Endothelial cell of umbilical vein (primary cell): ENCODE data around the gene LGALS3BP. TPM values are rescaled to one million over a fixed set of nuclear protein-coding genes. Genes with fewer than 3 reads are reported as not detected.

Source experiments
- BruUV-seq: library from RNA; stranded (reverse); fragments of 400-500 nt; replicated peaks from 2 replicates; lab custom pipeline; 2021; lab: Mats Ljungman, UMichigan
- CTCF ChIA-PET: fragments of 300-600, 350-600 bp; sonication (Branson Sonifier 250); formaldehyde crosslinking; loops from one replicate; lab custom pipeline; 2021; ENCODE audit warnings: antibody characterized with exemption, inconsistent platforms; lab: Charles Lee
- POLR2A ChIA-PET: fragments of 300-600, 350-600 bp; sonication (Branson Sonifier 250); formaldehyde crosslinking; loops from one replicate; lab custom pipeline; 2021; ENCODE audit warnings: antibody characterized with exemption, inconsistent platforms; lab: Charles Lee
- DNase-seq: peaks from one replicate; pipeline ENCODE4 v3.0.0-alpha.2; 2011; ENCODE audit warnings: low read depth, low spot score
- FAIRE-seq: peaks from 2 replicates; lab custom pipeline; 2011; peaks lifted over from hg19 to GRCh38; lab: Jason Lieb, UNC
- H2AFZ ChIP-seq: 2 replicates; pipeline ENCODE4 v1.6.0; 2012; ENCODE audit warnings: low read depth, low read length, control low read depth, inconsistent platforms
- H3K27ac ChIP-seq: 2 replicates; pipeline ENCODE4 v1.5.1; 2011; ENCODE audit warnings: low read depth, mild to moderate bottlenecking, control low read depth, low read length, moderate library complexity; ENCODE audit not compliant: insufficient read depth
- H3K27me3 ChIP-seq, 2 experiments: 2 replicates each; pipeline versions ENCODE4 v1.6.0 to v1.6.1; 2011; ENCODE audit warnings: low read length in 2 of 2, mixed read lengths in 1 of 2; ENCODE audit not compliant: control insufficient read depth in 2 of 2, insufficient read depth in 2 of 2
- H3K36me3 ChIP-seq, 2 experiments: 2 replicates in 1 of 2; 3 replicates in 1 of 2; pipeline ENCODE4 v1.5.1; 2011; ENCODE audit warnings: low read length in 2 of 2, mild to moderate bottlenecking in 1 of 2, moderate library complexity in 1 of 2; ENCODE audit not compliant: control insufficient read depth in 2 of 2, insufficient read depth in 2 of 2; ENCODE audit errors: extremely low read depth in 1 of 2
- H3K4me1 ChIP-seq: 3 replicates; pipeline ENCODE4 v1.5.1; 2011; ENCODE audit warnings: mild to moderate bottlenecking, low read length; ENCODE audit not compliant: control insufficient read depth, insufficient read depth; ENCODE audit errors: extremely low read depth
- H3K4me2 ChIP-seq: 2 replicates; pipeline ENCODE4 v1.6.1; 2011; ENCODE audit warnings: low read length, control low read depth, mixed read lengths; ENCODE audit not compliant: insufficient read depth
- H3K4me3 ChIP-seq, 3 experiments: fragments of 200-600 bp in 1 of 3; sonication (generic), shearing (Covaris generic) in 1 of 3; replicated peaks in 1 of 3; 2 replicates each; pipeline ENCODE4 v1.5.1; 2011 to 2016; ENCODE audit warnings: control low read depth in 3 of 3, low read length in 3 of 3, mild to moderate bottlenecking in 2 of 3, inconsistent platforms in 1 of 3, low read depth in 1 of 3, moderate library complexity in 1 of 3; ENCODE audit not compliant: insufficient read depth in 1 of 3
- H3K79me2 ChIP-seq: 2 replicates; pipeline ENCODE4 v1.6.0; 2012; ENCODE audit warnings: low read length, inconsistent platforms; ENCODE audit not compliant: control insufficient read depth, insufficient read depth
- H3K9ac ChIP-seq: replicated peaks from 2 replicates; pipeline ENCODE3; 2011; ENCODE audit warnings: low read length, control low read depth; ENCODE audit not compliant: insufficient read depth; ENCODE audit errors: extremely low read depth
- H3K9me1 ChIP-seq: replicated peaks from 3 replicates; pipeline ENCODE4 v1.6.0; 2011; ENCODE audit warnings: mild to moderate bottlenecking, low read length; ENCODE audit not compliant: control insufficient read depth, insufficient read depth; ENCODE audit errors: extremely low read depth
- H3K9me3 ChIP-seq: replicated peaks from 2 replicates; pipeline ENCODE4 v1.5.1; 2012; ENCODE audit warnings: low read length, inconsistent platforms; ENCODE audit not compliant: control insufficient read depth, insufficient read depth
- H4K20me1 ChIP-seq: replicated peaks from 2 replicates; pipeline ENCODE3; 2011; ENCODE audit warnings: mild to moderate bottlenecking, low read length; ENCODE audit not compliant: control insufficient read depth, insufficient read depth; ENCODE audit errors: extremely low read depth
- EZH2 ChIP-seq: IDR thresholded peaks from 2 replicates; pipeline ENCODE4 v1.6.1; 2012; ENCODE audit warnings: borderline replicate concordance, low read depth, mild to moderate bottlenecking, moderate library complexity, low read length, inconsistent platforms; ENCODE audit not compliant: severe bottlenecking
- FOS ChIP-seq: IDR thresholded peaks from 2 replicates; pipeline ENCODE4 v1.6.1; 2011; ENCODE audit warnings: mild to moderate bottlenecking, low read length, moderate library complexity, borderline replicate concordance; ENCODE audit not compliant: insufficient read depth
- GATA2 ChIP-seq: IDR thresholded peaks from 2 replicates; pipeline ENCODE4 v1.7.0; 2011; ENCODE audit warnings: low read depth, mild to moderate bottlenecking, moderate library complexity, mixed read lengths, low read length; ENCODE audit not compliant: insufficient read length, insufficient read depth
- JUN ChIP-seq: IDR thresholded peaks from 2 replicates; pipeline ENCODE4 v1.6.1; 2011; ENCODE audit warnings: borderline replicate concordance, low read depth; ENCODE audit not compliant: insufficient read length, insufficient read depth
- MAX ChIP-seq: IDR thresholded peaks from 2 replicates; pipeline ENCODE4 v1.6.1; 2011; ENCODE audit not compliant: insufficient read depth, insufficient read length
- MYC ChIP-seq: IDR thresholded peaks from one replicate; pipeline ENCODE4 v1.6.1; 2011; ENCODE audit warnings: mild to moderate bottlenecking, low read depth, low read length
- POLR2A ChIP-seq: IDR thresholded peaks from 2 replicates; pipeline ENCODE4 v1.6.1; 2012; ENCODE audit warnings: low read depth, mild to moderate bottlenecking, control low read depth, low read length
- POLR2AphosphoS5 ChIP-seq: IDR thresholded peaks from 2 replicates; pipeline ENCODE4 v1.6.1; 2012; ENCODE audit warnings: low read depth, mild to moderate bottlenecking, control low read depth, low read length, moderate library complexity; ENCODE audit not compliant: insufficient read depth
- dilution Hi-C: fragments of 300-500 bp; cut with MboI; formaldehyde crosslinking; loops from one replicate; pipeline ENCODE4 v1.15.0; 2019; ENCODE audit warnings: low sequenced_read_pairs; ENCODE audit not compliant: extremely low pct_ligation_motif_present
- intact Hi-C: fragments of 100-400 bp; cut with micrococcal nuclease; formaldehyde crosslinking; loops from one replicate; pipeline ENCODE4 v1.10.0; 2022
- polyA plus RNA-seq, 4 experiments: library from polyadenylated mRNA; depleted of rRNA in 3 of 4; stranded (reverse) in 3 of 4; unstranded in 1 of 4; fragments of >200 nt; gene quantifications; 2 replicates each; pipeline versions ENCODE4 v1.2.1 to v1.2.3, GENCODE V29; 2011 to 2012; ENCODE audit warnings: missing spikeins in 1 of 4
- total RNA-seq: library from RNA; stranded (reverse); gene quantifications from 2 replicates; pipeline ENCODE4 v1.2.3, GENCODE V29; 2021
- TF ChIP-seq, protein P1 (sequence below), 2 donors: IDR thresholded peaks; 1 replicate in 1 of 2; 2 replicates in 1 of 2; pipeline ENCODE4 v1.5.1; 2011; ENCODE audit warnings: low read length in 2 of 2, mild to moderate bottlenecking in 2 of 2, moderate library complexity in 2 of 2, control low read depth in 1 of 2, inconsistent platforms in 1 of 2, low read depth in 1 of 2; ENCODE audit not compliant: insufficient read depth in 1 of 2; ENCODE audit errors: extremely low read depth in 1 of 2

LGALS3BP gene
- total and polyA plus RNA-seq, 2 donors (not counting 3 experiments of a cell fraction or from before 2014, with no cell fraction given): 0.77 to 1.3 TPM

GRCh38 chr17:79002796-79003593 lies 23.3 kb upstream of the LGALS3BP start:
- H3K9me1 ChIP-seq: no peaks in the 10 kb centered on the region
- no peak overlapping the region for H3K27ac ChIP-seq
- no peak overlapping the region for H3K4me2 ChIP-seq
- TF ChIP-seq, protein P1, sequence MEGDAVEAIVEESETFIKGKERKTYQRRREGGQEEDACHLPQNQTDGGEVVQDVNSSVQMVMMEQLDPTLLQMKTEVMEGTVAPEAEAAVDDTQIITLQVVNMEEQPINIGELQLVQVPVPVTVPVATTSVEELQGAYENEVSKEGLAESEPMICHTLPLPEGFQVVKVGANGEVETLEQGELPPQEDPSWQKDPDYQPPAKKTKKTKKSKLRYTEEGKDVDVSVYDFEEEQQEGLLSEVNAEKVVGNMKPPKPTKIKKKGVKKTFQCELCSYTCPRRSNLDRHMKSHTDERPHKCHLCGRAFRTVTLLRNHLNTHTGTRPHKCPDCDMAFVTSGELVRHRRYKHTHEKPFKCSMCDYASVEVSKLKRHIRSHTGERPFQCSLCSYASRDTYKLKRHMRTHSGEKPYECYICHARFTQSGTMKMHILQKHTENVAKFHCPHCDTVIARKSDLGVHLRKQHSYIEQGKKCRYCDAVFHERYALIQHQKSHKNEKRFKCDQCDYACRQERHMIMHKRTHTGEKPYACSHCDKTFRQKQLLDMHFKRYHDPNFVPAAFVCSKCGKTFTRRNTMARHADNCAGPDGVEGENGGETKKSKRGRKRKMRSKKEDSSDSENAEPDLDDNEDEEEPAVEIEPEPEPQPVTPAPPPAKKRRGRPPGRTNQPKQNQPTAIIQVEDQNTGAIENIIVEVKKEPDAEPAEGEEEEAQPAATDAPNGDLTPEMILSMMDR (IDR thresholded peaks at IDR 0.05; ENCODE audit: extremely low read depth in 1 of 2, insufficient read depth in 1 of 2, low read depth in 1 of 2, low read length in 2 of 2): no peak
- TF ChIP-seq POLR2A (no peak), MYC (no peak), FOS (no peak), POLR2AphosphoS5 (no peak), EZH2 (no peak), JUN (no peak), MAX (no peak), GATA2 (no peak)
- no TSS peak for BruUV-seq
- peaks cover 20% of the 10 kb centered on the region for H3K4me1 ChIP-seq
- no peaks in the 10 kb centered on the region for H3K27me3 ChIP-seq
- intact Hi-C loops: no loop called here
- dilution Hi-C loops: no loop called here
- no peaks in the 10 kb centered on the region for H3K9me3 ChIP-seq
- H2AFZ ChIP-seq: no peak overlapping the region
- peaks cover 3 to 11% of the 10 kb centered on the region in 2 experiments for H3K36me3 ChIP-seq
- no peak for FAIRE-seq
- peaks cover 81% of the 10 kb centered on the region for H3K79me2 ChIP-seq
- no peak for DNase-seq
- POLR2A ChIA-PET: interaction anchor here (0.6 kb wide), 1 partner anchor 72 kb away, joined by 3 read pairs; no protein-coding TSS in a partner anchor
- CTCF ChIA-PET: interaction anchor here (0.7 to 1.3 kb wide), 2 partner anchors 12 to 39 kb away, joined by 3 to 4 read pairs; no protein-coding TSS in a partner anchor
- H3K9ac ChIP-seq: no peak overlapping the region
- no peaks in the 10 kb centered on the region for H4K20me1 ChIP-seq
- H3K4me3 ChIP-seq: no peak overlapping the region
